Measurements from ENCODE around the gene NDUFA13. TPM values are rescaled to one million over a fixed set of nuclear protein-coding genes. Genes with fewer than 3 reads are reported as not detected.

The NDUFA13 gene
- total RNA-seq, 1 donor from 2014 or later: 12.7 TPM

DNA sequence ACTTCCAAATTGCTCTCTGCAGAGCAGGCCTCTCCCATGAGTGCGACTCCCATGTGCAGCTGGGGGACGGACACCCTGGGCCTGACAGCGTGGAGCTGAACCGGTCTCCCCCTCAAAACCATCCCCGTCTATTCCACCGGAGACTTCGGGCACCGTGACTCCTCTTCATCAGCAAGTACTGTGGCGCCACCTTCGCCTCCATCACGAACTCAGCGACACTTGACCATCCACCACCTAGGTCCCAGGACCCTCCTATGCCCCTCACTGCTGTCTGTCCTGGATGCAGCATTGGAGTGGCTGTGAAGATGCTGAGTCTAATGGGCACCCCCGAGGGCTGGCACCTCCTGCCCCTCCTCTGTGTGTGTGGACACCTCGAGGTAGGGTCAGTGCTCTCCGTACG, 42.6 kb downstream of the NDUFA13 start:
- TF ChIP-seq, protein P1, sequence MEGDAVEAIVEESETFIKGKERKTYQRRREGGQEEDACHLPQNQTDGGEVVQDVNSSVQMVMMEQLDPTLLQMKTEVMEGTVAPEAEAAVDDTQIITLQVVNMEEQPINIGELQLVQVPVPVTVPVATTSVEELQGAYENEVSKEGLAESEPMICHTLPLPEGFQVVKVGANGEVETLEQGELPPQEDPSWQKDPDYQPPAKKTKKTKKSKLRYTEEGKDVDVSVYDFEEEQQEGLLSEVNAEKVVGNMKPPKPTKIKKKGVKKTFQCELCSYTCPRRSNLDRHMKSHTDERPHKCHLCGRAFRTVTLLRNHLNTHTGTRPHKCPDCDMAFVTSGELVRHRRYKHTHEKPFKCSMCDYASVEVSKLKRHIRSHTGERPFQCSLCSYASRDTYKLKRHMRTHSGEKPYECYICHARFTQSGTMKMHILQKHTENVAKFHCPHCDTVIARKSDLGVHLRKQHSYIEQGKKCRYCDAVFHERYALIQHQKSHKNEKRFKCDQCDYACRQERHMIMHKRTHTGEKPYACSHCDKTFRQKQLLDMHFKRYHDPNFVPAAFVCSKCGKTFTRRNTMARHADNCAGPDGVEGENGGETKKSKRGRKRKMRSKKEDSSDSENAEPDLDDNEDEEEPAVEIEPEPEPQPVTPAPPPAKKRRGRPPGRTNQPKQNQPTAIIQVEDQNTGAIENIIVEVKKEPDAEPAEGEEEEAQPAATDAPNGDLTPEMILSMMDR (IDR thresholded peaks at IDR 0.05): no peak
- Histone ChIP-seq H3K4me1 (no peaks in the 10 kb centered on the region), H3K9me3 (no peaks in the 10 kb centered on the region), H3K27ac (no peak overlapping the region), H3K36me3 (no peaks in the 10 kb centered on the region), H3K4me3 (no peak overlapping the region), H3K27me3 (no peaks in the 10 kb centered on the region)
- no peak for DNase-seq (ENCODE audit: low spot score in 2 of 2)
- intact Hi-C loops (cut with DNase I): no loop called here

DNA sequence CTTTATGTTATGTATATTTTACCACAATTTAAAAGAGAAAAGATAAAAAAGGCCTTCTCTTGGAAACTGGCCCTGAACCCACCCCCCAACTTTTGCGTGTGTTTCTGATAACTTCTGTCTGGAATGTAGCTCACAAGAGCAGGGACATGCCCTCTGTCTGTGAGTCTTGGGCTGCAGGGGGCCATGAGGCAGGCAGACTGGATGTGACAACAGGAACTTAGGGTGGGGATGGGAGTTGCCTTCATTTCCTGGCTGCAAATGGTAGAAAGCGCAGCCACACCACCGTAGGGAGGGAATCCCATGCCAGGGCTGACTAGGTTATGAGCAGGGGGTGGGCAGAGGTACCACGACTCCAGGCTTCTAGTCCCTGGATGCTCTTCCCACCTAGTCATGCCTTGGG, 43.9 kb downstream of the NDUFA13 start:
- H3K4me3 ChIP-seq: no peak overlapping the region
- no peaks in the 10 kb centered on the region for H3K36me3 ChIP-seq
- no peaks in the 10 kb centered on the region for H3K27me3 ChIP-seq
- no peaks in the 10 kb centered on the region for H3K4me1 ChIP-seq
- H3K9me3 ChIP-seq: no peaks in the 10 kb centered on the region
- TF ChIP-seq, protein P1 (IDR thresholded peaks at IDR 0.05): no peak
- no peak for DNase-seq (ENCODE audit: low spot score in 2 of 2)
- intact Hi-C loops (cut with DNase I): no loop called here
- no peak overlapping the region for H3K27ac ChIP-seq

DNA sequence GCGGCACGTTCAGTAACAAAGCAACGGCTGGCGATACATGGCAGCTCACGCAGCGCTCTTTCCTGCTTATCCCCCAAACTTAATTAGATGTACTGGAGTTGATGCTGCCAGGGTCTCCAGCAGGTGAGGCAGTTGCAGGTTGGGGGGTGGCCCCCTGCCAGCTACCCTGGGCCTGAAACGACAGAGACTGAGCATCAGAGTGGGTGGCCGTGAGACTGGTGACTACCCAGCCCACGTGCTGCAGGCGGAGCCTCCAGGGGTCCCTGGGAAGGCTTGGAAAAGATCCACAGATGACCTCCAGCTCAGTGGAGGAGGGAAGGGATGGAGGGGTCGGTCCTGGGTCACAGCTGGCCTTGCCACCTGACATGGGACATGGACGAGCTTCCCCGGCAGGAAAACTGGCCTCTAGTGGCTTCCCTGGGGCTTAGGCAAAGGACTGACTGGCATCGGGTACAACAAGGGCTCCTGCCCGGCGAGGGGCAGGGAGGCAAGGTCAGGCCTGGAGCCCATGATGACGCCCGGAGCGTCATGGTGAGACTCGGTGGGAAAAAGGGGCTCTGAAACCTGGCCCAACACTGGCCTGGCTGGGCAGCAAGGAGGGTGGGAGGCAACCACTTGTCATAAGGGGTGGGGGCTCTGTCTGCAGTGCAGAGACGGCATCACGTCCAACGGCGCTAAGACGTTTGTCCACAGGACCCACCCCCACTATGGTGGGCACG, 46.1 kb downstream of the NDUFA13 start:
- DNase-seq (ENCODE audit: low spot score in 2 of 2): no peak
- intact Hi-C loops (cut with DNase I): no loop called here
- Histone ChIP-seq H3K36me3 (no peaks in the 10 kb centered on the region), H3K4me1 (no peaks in the 10 kb centered on the region), H3K9me3 (no peaks in the 10 kb centered on the region), H3K27me3 (no peaks in the 10 kb centered on the region), H3K4me3 (no peak overlapping the region), H3K27ac (no peak overlapping the region)
- TF ChIP-seq, protein P1 (IDR thresholded peaks at IDR 0.05): no peak

DNA sequence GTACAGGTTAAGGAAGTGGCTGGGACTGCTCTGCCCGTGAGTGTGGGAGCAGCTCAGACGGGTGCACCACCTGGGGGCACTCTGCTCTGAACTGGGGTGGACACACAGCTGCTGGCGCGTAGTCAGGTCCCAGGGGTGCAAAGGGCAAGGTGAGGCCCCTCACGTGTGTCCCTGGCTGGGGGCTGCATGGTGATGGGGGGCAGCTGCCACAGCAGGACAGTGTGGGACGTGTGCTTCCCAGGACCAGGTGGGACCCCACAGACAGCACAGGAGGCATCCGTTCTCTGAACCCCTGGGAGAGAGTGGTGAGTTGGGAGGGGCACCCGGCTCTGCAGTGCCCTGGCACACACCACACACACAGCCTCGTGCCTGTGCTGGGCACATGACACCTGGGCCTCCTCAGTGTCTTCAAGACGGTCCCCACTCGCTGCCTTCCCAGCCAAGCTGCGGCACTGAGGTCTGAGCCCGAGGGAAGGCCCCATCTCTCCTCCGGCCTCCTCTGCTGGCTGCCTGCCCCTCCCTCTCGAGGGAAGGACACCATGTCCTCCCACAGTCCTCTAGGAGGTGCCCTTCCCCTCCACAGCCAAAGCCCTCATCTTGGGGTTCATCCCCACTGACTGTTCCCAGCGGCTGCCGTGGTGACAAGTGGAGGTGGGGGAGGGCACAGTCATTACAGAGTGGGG, 46.8 kb downstream of the NDUFA13 start:
- Histone ChIP-seq H3K36me3 (no peaks in the 10 kb centered on the region), H3K4me3 (no peak overlapping the region), H3K27me3 (no peaks in the 10 kb centered on the region), H3K4me1 (no peaks in the 10 kb centered on the region), H3K9me3 (no peaks in the 10 kb centered on the region), H3K27ac (no peak overlapping the region)
- intact Hi-C loops (cut with DNase I): no loop called here
- TF ChIP-seq, protein P1 (IDR thresholded peaks at IDR 0.05): no peak
- no peak for DNase-seq (ENCODE audit: low spot score in 2 of 2)

DNA sequence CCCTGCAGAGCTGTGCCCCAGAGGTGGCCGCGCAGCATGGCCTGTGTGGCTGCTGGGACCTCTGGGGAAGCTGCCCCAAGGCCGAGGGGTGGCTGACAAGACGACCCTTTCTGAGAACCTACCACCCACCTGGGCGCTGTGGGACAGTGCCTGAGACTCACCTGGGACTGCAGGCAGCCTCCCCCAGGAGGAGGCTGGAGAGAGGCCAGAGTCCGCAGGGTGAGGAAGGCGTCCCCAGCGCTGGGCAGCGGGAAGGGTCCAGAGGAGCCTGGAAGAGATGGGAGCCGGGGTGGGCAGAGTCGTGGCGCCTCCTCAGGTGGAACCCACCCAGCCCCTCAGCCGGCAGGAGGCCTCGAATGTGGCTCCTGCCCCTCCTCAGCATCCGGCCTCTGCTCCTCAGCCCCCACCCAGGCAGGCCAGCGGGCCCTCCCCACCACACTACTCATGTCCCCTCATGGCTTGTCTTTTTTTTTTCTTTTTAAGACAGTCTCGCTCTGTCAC, 47.4 kb downstream of the NDUFA13 start:
- TF ChIP-seq, protein P1 (IDR thresholded peaks at IDR 0.05): no peak
- no peaks in the 10 kb centered on the region for H3K4me1 ChIP-seq

More for the DNA sequence above, 47.4 kb downstream of the NDUFA13 start:
- no peaks in the 10 kb centered on the region for H3K27me3 ChIP-seq
- intact Hi-C loops (cut with DNase I): no loop called here
- no peak overlapping the region for H3K4me3 ChIP-seq
- H3K36me3 ChIP-seq: no peaks in the 10 kb centered on the region
- no peak overlapping the region for H3K27ac ChIP-seq
- H3K9me3 ChIP-seq: no peaks in the 10 kb centered on the region
- DNase-seq (ENCODE audit: low spot score in 2 of 2): no peak
